Neural progenitor cell (in vitro differentiated cells): ENCODE data around the gene MGAT1. TPM values are rescaled to one million over a fixed set of nuclear protein-coding genes. Genes with fewer than 3 reads are reported as not detected.

Source experiments
- DNase-seq: peaks from one replicate; pipeline ENCODE4 v3.0.0-alpha.2; 2016; ENCODE audit warnings: low spot score
- H2AFZ ChIP-seq: fragments of 200-600 bp; sonication (generic); replicated peaks from 2 replicates; pipeline ENCODE4 v1.6.1; 2016; ENCODE audit warnings: antibody characterized with exemption
- H3F3A ChIP-seq: fragments of 200-600 bp; sonication (generic); 2 replicates; pipeline ENCODE4 v1.6.1; 2016; ENCODE audit warnings: antibody characterized with exemption, low read depth
- H3K27ac ChIP-seq: fragments of 200-600 bp; sonication (generic); 2 replicates; pipeline ENCODE4 v1.5.1; 2016; ENCODE audit warnings: mild to moderate bottlenecking
- H3K27me3 ChIP-seq: fragments of 200-600 bp; sonication (generic); 2 replicates; pipeline ENCODE4 v1.6.1; 2016; ENCODE audit warnings: mild to moderate bottlenecking, moderate library complexity
- H3K36me3 ChIP-seq: fragments of 200-600 bp; sonication (generic); 2 replicates; pipeline ENCODE4 v1.5.1; 2016
- H3K4me1 ChIP-seq: fragments of 200-600 bp; sonication (generic); 2 replicates; pipeline ENCODE4 v1.6.1; 2016; ENCODE audit warnings: mixed run types
- H3K4me2 ChIP-seq: fragments of 200-600 bp; sonication (generic); 2 replicates; pipeline ENCODE4 v1.6.1; 2016
- H3K4me3 ChIP-seq: fragments of 200-600 bp; sonication (generic); 2 replicates; pipeline ENCODE4 v1.5.1; 2016
- H3K79me2 ChIP-seq: fragments of 200-600 bp; sonication (generic); 2 replicates; pipeline ENCODE4 v1.6.1; 2016; ENCODE audit warnings: low read depth
- H3K9ac ChIP-seq: fragments of 200-600 bp; sonication (generic); 2 replicates; pipeline ENCODE4 v1.6.1; 2016
- H3K9me3 ChIP-seq: fragments of 200-600 bp; sonication (generic); 2 replicates; pipeline ENCODE4 v1.5.1; 2016; ENCODE audit warnings: low read depth
- H4K20me1 ChIP-seq: fragments of 200-600 bp; sonication (generic); 2 replicates; pipeline ENCODE4 v1.6.1; 2016; ENCODE audit warnings: low read depth
- H3K27ac Mint-ChIP-seq: 3 replicates; pipeline ENCODE4 v1.8.0; 2021; ENCODE audit warnings: mixed read lengths
- H3K27me3 Mint-ChIP-seq: 2 replicates; pipeline ENCODE4 v1.8.0; 2022; ENCODE audit warnings: low read depth, mild to moderate bottlenecking, inconsistent platforms, moderate library complexity, mixed read lengths; ENCODE audit not compliant: insufficient read depth
- H3K36me3 Mint-ChIP-seq: 3 replicates; pipeline ENCODE4 v1.8.0; 2021; ENCODE audit warnings: mixed read lengths
- H3K4me1 Mint-ChIP-seq: 3 replicates; pipeline ENCODE4 v1.8.0; 2021; ENCODE audit warnings: mixed read lengths
- H3K4me3 Mint-ChIP-seq: 3 replicates; pipeline ENCODE4 v1.8.0; 2021; ENCODE audit warnings: mild to moderate bottlenecking, moderate library complexity, mixed read lengths
- H3K9me3 Mint-ChIP-seq: 3 replicates; pipeline ENCODE4 v1.8.0; 2020; ENCODE audit warnings: mixed read lengths
- CTCF ChIP-seq: fragments of 200-600 bp; sonication (generic); IDR thresholded peaks from 2 replicates; pipeline ENCODE4 v1.5.1; 2017; ENCODE audit warnings: antibody characterized with exemption, mild to moderate bottlenecking
- EZH2 ChIP-seq: fragments of 200-600 bp; sonication (generic); IDR thresholded peaks from 2 replicates; pipeline ENCODE4 v1.6.1; 2017; ENCODE audit warnings: antibody characterized with exemption, mild to moderate bottlenecking, moderate library complexity
- EZH2phosphoT487 ChIP-seq: fragments of 200-600 bp; sonication (generic); IDR thresholded peaks from 2 replicates; pipeline ENCODE4 v1.6.1; 2017; ENCODE audit warnings: antibody characterized with exemption
- total RNA-seq: library from RNA; depleted of rRNA; stranded (reverse); fragments of >200 nt; gene quantifications from 2 replicates; pipeline ENCODE4 v1.2.3, GENCODE V29; 2015; ENCODE audit warnings: low replicate concordance

Gene MGAT1
- total RNA-seq, 1 donor from 2014 or later = 31.8 TPM

GRCh38 chr5:180848878-180849277 lies 46.3 kb upstream of the MGAT1 start:
- Histone ChIP-seq H3K9me3 (peaks cover 60% of the 10 kb centered on the region), H3K4me3 (no peak overlapping the region)

GRCh38 chr5:180848265-180848664 lies 45.7 kb upstream of the MGAT1 start:
- Histone ChIP-seq H3K36me3 (peaks cover 62% of the 10 kb centered on the region), H2AFZ (no peak overlapping the region), H4K20me1 (no peaks in the 10 kb centered on the region), H3K27ac (no peak overlapping the region), H3K4me2 (no peak overlapping the region), H3K4me1 (no peaks in the 10 kb centered on the region), H3F3A (peaks cover 12% of the 10 kb centered on the region), H3K9ac (no peak overlapping the region), H3K9me3 (peaks cover 60% of the 10 kb centered on the region), H3K27me3 (no peaks in the 10 kb centered on the region), H3K79me2 (peaks cover 5% of the 10 kb centered on the region), H3K4me3 (no peak overlapping the region)
- TF ChIP-seq EZH2 (no peak), EZH2phosphoT487 (no peak), CTCF (no peak)
- Mint-ChIP-seq H3K9me3 (peaks cover 74% of the 10 kb centered on the region), H3K4me3 (no peak overlapping the region), H3K36me3 (peaks cover 77% of the 10 kb centered on the region), H3K27ac (no peak overlapping the region), H3K27me3 (peaks cover 3% of the 10 kb centered on the region), H3K4me1 (no peaks in the 10 kb centered on the region)
- no peak for DNase-seq

More at GRCh38 chr5:180848878-180849277, 46.3 kb upstream of the MGAT1 start:
- no peaks in the 10 kb centered on the region for H4K20me1 ChIP-seq
- H3K36me3 ChIP-seq = peaks cover 65% of the 10 kb centered on the region
- H3K27me3 ChIP-seq = no peaks in the 10 kb centered on the region
- no peak overlapping the region for H2AFZ ChIP-seq
- no peak overlapping the region for H3K9ac ChIP-seq
- H3F3A ChIP-seq = peaks cover 12% of the 10 kb centered on the region
- Mint-ChIP-seq H3K36me3 (peaks cover 80% of the 10 kb centered on the region), H3K4me1 (no peaks in the 10 kb centered on the region), H3K27me3 (peaks cover 3% of the 10 kb centered on the region), H3K27ac (no peak overlapping the region), H3K9me3 (peaks cover 74% of the 10 kb centered on the region), H3K4me3 (no peak overlapping the region)
- H3K79me2 ChIP-seq = peaks cover 11% of the 10 kb centered on the region
- no peak for DNase-seq
- no peak for TF ChIP-seq EZH2phosphoT487
- no peak for TF ChIP-seq CTCF
- no peak for TF ChIP-seq EZH2
- H3K27ac ChIP-seq = no peak overlapping the region
- H3K4me1 ChIP-seq = no peaks in the 10 kb centered on the region
- no peak overlapping the region for H3K4me2 ChIP-seq

GRCh38 chr5:180847026-180847425 lies 44.4 kb upstream of the MGAT1 start:
- no peaks in the 10 kb centered on the region for H3K4me1 Mint-ChIP-seq
- TF ChIP-seq EZH2phosphoT487 (no peak), EZH2 (no peak), CTCF (no peak)

More at GRCh38 chr5:180847026-180847425, 44.4 kb upstream of the MGAT1 start:
- Histone ChIP-seq H3K27me3 (no peaks in the 10 kb centered on the region), H3K9me3 (peaks cover 48% of the 10 kb centered on the region), H4K20me1 (no peaks in the 10 kb centered on the region), H3K4me1 (no peaks in the 10 kb centered on the region), H3K9ac (no peak overlapping the region), H3K4me3 (no peak overlapping the region), H3K27ac (no peak overlapping the region), H3K4me2 (no peak overlapping the region), H3F3A (peaks cover 12% of the 10 kb centered on the region), H3K79me2 (no peaks in the 10 kb centered on the region), H2AFZ (no peak overlapping the region), H3K36me3 (peaks cover 50% of the 10 kb centered on the region)
- Mint-ChIP-seq H3K36me3 (peaks cover 72% of the 10 kb centered on the region), H3K4me3 (no peak overlapping the region), H3K27ac (no peak overlapping the region), H3K27me3 (peaks cover 3% of the 10 kb centered on the region), H3K9me3 (peaks cover 70% of the 10 kb centered on the region)
- DNase-seq = no peak
